ENCODE data around the gene NT5C3A.
A peak's percentile ranks its signal among the peaks of the same experiment; 100 is the strongest.
"Not testable (repeated sequence)": the region's sequence is repeated elsewhere in the genome, so short reads cannot be mapped to it uniquely, and the experiment has no call there.

Gene NT5C3A

DNA sequence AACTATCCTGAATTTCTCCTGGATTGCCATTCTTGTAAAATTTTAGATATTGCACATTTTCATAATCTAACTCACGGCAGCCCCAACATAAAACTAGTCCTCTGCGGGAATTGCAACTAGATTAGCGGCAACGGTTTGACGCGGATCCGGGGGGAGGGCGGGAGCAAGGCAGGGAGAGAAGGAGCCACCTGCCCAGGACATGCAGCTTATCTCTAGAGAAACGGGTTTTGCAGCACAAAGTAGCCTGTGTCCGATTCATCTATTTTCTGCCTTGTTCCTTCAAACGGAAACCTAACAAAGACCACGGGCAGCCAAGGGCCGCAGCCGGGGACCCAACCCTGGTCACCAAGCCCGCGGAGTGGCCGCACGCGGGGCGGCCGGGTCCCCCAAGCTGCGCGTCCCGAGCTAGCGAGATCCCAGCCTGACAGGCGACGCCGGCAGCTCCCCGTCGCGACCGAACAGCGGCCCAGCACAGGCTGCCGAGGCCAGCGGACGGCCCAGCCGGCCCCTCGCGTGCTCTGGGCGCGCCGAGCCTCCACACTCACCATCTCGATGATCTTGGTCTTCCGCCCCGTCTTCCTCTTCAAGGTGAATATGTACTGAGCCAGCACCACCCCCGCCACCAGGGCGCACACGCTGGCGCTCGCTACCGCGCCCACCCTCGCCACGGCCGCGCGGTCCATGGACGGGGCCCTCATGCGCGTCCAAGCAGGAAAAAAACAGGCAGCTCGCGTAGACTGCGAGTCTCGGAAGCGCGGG lies at the start of gene NT5C3A:
Gene NT5C3A, minus strand, starts transcription at position 754 of the 759 bp plus-strand sequence. Its CDS starts 71 bp downstream, at position 683.
- DNase-seq (ENCODE audit: low spot score) (peak; percentile 21), FAIRE-seq (no peak)

DNA sequence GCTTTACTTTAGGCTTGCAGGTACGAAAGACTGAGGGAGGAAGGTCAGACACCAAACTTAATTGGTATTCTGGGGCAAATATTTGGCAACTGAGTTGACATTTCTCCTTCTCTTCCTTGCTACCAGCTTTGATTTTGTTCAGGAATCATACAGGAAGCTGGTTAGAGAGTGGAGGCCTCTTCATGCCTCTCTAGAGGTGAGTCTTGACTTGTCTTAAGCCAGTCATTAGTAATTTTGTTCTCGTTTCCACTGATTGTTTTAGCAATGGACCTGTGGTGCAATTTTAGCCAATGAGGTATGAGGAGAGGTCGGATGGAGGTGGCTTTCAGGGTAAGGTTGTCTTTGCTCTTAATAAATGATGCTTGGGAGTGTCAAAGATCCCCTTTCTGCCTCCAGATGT lies 49.0 kb upstream of the NT5C3A start:
- no peak for DNase-seq (ENCODE audit: low spot score)
- no peak for FAIRE-seq

DNA sequence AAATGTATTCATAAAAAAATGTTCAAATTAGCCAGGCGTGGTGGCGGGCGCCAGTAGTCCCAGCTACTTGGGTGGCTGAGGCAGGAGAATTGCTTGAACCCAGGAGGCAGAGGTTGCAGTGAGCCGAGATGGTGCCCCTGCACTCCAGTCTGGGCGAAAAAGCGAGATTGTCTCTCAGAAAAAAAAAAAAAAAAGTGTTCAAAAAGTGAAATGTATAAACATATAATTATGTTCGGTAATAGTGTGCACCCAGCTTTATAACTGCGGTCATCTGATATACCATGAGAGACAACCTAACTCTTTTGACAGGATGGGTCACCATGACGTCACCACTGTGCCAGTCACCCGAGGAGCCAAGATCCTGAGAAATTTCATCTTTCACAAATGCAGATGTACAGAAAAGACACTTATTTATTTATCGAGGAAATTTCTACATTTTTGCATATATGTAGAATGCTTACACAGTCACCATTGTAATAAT lies 47.2 kb upstream of the NT5C3A start:
- FAIRE-seq (no peak), DNase-seq (ENCODE audit: low spot score) (peak; percentile 38)

DNA sequence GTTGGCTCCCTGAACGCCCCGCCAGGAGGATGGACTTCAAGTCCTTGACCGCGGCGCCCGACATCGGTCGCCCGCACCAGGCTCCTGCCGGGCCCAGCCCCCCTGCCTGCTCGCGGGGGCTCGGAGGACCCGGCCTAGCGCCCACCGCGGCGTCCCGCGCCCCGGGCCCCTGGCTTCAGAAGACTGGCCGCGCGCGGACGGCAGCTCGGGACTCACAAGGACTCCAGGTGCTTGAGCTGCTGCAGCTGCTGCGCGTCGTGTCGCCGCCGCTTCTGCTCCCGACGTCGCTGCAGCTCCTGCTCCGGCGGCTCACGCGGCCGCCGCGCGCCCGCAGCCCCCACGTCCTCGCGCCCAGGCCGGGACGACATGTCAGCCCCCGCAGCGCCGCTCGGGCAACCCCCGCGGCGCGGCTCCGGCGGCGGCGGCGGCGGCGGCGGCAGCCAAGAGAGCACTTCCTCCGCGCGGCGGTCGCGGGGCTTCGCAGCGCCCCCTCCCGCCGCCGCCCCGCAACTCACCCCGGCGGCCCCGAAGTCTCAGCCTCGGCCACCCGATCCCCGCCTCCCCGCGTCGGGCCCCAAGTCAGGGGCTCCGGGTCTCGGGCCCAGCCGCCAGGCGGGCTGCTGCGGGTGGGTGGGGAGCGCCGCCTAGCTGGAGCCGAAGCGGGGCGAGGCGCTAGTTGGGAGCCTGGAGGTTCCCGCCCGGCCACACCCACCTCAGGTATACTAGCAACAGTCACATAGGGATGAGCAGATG lies 46.6 kb upstream of the NT5C3A start, which contains the start of gene RP9:
Gene RP9, minus strand, starts transcription at position 400 of the 753 bp plus-strand sequence. Its CDS starts 32 bp downstream, at position 368.
- FAIRE-seq: no peak

DNA sequence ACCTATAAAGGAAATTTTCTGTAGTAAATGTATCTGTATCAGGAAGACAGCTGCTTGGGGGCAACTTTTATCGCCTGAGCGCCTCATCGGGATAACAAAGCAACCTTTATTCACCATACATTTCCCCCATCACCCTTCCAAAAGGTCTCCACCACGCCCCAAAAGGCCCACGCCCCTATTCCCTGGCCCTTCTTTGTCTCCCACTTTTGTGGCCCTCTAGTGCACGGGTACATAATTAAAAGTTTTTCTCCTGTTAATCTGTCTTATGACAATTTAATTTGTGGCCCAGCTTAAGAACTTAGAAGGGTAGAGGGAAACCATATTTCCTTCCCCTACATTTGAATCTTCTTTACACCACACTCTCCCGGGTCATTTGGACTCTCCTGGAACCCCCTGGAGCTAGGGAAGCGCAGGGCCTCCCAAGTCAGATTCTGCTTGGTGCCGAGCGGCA lies 46.0 kb upstream of the NT5C3A start:
- no peak for FAIRE-seq
- DNase-seq (ENCODE audit: low spot score): peak; percentile 18

More for the DNA sequence above, 46.6 kb upstream of the NT5C3A start, which contains the start of gene RP9:
- DNase-seq (ENCODE audit: low spot score): peak; percentile 44

DNA sequence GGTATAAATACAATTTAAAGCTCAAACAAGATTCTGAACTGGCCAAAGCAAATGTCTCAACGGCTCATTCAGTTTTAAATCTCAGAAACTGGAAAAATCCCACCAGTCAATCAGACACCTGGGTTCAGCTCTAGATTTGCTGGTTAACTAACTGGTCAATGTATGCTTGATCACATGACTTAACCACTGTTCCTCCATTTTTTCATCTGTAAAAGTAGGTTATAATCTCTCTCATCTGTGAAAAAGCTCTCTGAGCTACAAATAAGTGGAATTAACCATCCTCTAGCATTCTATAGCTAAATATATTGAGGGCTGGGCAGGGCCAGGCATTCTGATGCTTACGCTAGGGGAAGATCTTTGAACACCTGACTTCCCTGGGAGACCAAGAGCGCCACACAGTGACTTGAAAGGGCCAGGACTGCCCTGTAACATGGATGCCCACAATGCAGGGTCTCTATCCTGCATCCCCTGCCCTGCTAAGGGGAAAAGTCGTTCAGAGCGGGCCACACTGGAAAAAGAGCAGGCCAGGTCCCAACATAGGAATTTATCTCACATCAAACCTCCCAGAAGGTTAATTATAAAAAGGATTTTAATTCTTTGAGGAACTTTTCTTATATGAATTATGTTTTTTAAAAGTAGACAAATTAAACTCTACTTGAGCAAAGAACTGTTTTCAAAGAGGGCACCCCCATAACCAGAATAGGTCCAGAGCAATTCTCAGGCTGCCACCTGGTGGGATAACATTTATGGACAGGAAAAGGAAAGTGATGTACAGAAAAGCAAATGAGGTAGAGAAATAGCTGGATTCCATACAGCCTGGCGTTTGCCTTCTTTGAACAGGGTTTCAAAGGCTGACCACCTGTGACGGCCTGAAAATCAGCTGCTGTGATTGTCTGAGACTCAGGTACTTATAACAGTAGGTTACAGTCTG lies 44.8 kb upstream of the NT5C3A start:
- DNase-seq (ENCODE audit: low spot score) (no peak), FAIRE-seq (peak; percentile 60)

DNA sequence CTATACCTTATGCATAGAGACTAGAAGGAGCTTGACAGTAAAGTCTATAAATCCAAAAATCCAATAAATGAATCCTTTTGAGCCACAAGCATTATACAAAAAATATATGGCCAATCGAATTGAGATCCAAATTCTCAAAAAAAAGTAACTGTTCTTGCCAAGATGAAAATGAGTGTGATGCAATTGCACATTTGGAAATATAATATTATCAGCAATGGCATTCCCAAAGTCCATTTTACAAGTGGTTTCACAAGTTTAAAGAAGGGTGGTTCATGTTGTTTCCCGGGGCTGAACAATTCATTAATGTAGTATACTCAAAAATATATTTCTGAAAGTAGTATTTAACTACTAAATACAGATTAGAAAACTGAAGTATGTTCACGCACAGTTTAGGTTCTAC lies 39.3 kb upstream of the NT5C3A start:
- DNase-seq (ENCODE audit: low spot score) (no peak), FAIRE-seq (no peak)

DNA sequence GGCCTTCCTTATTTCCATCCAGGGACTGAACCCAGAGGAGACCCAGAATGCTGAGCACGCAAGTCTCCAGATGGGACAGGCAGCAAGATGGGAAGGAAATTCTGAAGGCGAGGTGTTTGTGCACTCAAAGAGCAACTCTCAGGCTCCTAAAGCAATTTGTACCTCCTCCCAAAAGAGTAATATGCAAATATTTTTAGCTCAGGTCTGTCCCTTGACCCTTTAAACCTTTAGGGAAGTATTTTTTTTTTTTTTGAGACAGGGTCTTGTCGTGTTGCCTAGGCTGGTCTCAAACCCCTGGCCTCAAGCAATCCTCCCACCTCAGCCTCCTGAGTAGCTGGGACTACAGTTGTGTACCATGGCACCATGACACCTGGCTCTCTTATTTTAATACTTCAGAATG lies 38.2 kb upstream of the NT5C3A start:
- DNase-seq (ENCODE audit: low spot score) (no peak), FAIRE-seq (no peak)

DNA sequence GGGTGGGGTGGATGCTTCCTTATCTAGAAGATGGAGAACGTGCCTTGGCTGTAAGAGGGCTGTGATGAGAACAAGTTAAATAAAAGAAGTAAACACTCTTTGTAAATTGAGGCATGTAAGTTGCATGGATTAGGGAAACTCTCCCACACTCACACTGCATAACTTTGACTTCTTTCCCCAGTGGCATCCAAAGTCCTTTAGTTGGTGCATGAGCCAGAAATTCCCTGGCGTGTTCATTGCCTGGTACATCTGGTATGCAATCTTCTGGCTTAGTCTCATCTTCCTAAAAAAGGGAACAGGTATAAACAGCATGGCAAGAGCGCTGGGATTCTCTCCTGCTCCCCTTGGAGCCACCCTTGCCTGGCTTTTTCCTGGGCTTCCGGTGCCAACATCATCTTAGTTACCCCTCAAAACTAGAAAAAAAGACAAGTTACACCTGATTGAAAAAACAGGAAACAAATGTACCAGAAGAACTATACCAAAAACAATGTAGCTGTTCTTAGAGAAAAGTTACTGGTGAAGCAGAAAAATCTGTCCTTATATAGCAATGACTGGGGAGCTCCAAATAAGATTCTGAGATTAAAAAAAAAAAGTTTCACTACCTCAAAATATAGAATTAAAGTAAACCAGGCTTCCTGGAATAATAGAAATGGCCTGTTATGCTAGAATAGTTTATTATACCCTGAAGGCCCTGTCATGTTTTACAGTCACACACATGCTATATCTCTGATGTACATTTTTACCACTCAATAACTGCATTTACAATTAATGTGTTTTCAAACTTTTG lies 36.8 kb upstream of the NT5C3A start:
- FAIRE-seq: no peak
- no peak for DNase-seq (ENCODE audit: low spot score)

DNA sequence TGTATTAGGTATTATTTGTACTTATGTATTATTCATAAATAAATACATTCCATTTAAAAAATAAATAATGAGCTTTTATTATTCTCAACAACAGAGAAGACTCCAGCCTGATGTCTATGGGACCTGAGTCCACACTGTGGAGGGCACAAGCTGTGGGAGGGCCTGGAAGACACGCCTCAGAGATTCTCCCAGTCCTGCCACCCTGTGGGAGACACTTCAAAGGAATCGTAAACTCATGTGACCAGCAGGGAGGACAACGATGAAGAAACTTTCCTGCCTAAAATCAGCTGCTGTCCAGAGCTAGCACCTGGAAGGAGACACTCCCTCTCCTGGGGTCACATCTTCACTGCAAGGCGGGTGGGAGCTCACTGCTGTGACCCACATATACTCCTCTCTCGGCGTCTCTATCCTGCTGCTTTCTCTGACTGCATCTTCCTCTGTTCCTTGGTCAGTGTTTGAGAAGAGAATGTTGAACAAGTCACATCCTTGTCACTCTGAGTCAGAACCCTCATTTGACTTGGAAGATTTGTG lies 32.2 kb upstream of the NT5C3A start:
- not testable (repeated sequence) for FAIRE-seq; DNase-seq (ENCODE audit: low spot score)

DNA sequence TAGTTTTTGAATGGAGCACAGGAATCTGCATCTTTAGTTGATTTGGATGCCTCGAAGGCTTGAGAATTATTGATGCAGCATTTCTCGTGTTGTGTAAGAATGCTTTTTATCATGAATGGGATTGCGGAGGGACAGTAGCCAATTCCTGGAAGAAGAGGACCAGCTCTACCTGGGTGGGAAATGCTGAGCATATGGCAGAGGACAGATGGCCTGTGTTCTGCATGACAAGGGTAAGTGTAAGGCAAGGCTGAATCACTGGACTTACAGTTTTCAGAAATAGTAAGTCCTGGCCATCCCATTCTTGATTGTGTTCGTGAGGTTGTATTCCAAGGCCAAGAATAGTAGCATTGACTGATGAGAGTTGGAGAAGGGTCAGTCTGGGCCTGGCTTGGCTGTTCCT lies 30.7 kb upstream of the NT5C3A start:
- DNase-seq (ENCODE audit: low spot score) (no peak), FAIRE-seq (no peak)

DNA sequence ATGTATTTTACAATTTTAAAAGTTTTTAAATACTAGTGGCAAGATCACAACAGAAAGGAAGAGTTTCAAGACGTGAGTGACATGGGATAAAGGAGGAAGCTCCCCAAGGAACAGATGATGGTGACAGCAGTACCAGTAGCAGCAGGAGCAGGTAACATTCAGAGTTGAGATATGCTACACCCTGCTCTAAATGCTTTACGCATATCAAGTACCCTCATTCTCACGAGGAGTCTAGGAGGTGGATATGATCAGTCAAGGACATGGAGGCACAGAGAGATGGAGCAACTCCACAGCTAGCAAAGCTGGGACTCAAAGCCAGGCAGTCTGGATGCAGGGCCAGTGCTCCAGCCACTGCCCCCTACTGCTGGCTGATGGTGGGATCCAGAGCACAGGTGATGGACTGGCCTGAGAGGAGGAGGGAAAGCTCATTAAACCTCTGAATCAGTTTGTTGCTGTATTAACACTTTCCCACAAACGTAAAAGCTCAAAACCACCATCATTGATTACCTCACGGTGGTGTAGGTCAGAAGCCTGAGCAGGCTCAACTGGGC lies 29.1 kb upstream of the NT5C3A start:
- FAIRE-seq: no peak

DNA sequence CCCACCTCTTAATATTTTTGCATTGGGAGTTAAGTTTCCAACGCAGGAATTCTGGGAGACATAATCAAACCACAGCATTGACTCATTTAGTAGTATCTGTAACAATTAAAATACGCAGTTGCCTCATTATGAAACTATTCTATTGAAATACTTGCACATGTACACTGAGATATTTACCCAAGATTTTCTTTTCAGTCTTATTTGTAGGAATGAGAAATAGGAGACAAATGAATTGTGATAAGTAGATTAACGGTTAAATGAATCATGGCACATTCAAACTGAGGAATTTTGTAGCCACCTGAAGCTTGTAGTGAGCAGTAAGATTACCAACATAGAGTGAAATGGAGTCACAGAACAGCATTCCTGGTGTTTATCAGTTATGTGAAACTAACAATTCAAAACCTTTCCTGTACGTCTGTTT lies 28.5 kb upstream of the NT5C3A start:
- DNase-seq (ENCODE audit: low spot score) (no peak), FAIRE-seq (no peak)

More for the DNA sequence above, 29.1 kb upstream of the NT5C3A start:
- DNase-seq (ENCODE audit: low spot score): no peak

DNA sequence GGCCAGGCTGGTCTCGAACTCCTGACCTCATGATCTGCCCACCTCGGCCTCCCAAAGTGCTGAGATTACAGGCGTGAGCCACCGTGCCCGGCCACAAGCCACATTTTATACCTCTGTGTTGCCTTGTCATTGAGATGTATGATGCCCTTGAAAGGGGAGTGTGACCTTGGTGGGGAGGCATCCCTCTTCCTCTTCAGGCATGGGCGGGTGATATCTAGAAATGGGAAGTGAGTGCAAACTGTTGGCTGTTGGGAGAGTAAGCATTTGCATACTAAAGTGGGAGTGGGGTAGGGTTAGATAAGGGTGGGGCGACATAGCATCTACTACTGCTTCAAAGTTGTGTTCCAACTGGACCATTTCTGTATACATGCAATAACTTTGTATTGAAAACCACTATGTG lies 26.6 kb upstream of the NT5C3A start:
- DNase-seq (ENCODE audit: low spot score) (no peak), FAIRE-seq (no peak)

DNA sequence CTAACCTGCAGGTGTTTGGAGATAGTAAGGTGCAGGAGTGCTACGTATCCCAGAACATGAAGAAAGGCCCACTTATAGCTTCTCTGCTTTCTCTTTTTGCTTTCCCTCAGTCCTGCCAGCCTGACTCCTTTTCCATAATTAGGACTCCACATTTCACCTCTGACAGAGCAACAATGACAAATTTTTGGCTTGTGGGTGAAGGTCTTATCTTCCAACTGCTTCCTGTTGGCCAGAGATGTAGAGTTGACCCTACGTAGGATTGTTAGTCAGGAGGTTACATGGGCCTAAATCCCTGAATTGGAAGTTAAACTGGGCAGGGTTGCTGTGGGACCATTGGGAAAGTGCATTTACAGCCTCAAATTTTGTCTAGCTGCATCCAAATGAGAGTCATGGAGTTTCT lies 25.3 kb upstream of the NT5C3A start:
- no peak for FAIRE-seq

DNA sequence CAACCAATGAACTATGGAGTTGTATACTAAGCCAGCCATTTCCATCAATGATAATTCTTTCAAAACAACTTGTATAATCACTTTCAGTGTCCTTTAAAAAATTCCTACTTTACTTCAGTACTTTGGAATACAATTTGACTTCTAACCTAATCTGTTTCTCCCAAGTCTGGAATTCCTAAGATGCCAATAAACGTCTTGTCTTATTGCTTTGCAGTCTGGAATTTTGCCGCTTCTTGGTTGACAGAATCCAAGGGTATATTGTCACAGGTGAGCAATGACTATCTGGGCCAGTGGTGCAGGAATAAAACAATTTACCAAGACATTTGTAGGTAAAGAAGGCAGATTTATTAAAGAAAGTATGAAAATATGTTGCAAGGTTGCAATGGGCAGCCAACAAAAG lies 24.8 kb upstream of the NT5C3A start:
- DNase-seq (ENCODE audit: low spot score): no peak
- FAIRE-seq: no peak

More for the DNA sequence above, 25.3 kb upstream of the NT5C3A start:
- no peak for DNase-seq (ENCODE audit: low spot score)

DNA sequence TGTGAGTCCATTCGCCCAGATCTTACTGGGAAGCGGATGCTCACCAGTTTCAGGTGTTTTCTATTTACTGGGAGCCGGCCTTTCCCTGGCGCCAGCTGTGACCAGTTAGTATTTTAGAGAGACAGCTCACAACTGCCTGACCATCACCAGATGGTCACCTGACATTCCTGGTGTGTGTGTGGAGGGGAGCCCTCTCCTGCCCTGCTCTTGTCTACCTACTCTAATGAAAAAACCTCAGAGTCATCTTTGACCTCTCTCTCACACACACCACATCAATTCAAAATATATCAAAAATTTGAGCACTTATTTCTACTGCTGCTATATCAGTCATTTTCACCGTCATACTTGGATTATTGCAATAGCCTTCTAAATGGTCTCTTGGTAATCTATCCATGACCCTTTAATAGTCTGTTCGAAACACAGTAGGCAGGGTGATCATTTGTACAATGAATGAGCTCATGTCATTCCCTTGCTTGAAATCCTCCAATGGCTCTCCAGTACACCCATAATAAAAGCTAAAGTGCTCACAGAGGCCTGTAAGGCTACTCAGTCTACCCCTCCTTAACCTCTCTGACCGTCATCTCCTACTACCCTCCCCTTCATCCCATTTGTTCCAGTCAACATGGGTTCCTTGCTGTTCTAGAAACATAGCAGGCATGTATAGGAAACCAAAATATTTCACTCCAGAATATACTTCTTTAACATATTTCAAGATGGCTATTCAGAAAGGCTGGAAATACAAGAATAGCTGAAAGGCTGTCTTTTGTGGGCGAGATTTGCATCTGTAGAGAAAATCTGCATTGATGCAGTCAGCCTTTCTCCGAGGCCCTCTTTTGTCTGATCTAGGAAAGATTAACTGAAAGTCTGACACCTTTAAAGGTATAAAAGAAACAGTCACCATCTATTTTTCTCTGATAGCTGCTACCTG lies 17.5 kb upstream of the NT5C3A start:
- DNase-seq (ENCODE audit: low spot score): no peak
- no peak for FAIRE-seq

DNA sequence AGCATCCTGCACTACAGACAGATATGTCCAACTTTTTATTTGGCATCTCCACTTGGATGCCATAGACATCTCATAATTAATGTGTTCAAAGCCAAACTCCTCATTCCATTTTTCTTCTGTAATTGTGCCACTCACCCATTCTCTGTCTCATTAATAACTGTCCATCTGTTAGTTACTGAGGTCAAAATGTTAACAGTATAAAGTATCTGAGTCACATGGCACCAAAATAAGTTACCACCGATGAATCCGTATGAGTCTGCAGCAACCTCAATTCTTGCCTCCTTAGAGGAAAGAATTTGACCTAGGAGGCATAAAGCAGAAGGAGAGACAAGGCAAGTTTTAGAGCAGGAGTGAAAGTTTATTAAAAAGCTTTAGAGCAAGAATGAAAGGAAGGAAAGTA lies 16.5 kb upstream of the NT5C3A start:
- DNase-seq (ENCODE audit: low spot score) (no peak), FAIRE-seq (peak; percentile 40)

DNA sequence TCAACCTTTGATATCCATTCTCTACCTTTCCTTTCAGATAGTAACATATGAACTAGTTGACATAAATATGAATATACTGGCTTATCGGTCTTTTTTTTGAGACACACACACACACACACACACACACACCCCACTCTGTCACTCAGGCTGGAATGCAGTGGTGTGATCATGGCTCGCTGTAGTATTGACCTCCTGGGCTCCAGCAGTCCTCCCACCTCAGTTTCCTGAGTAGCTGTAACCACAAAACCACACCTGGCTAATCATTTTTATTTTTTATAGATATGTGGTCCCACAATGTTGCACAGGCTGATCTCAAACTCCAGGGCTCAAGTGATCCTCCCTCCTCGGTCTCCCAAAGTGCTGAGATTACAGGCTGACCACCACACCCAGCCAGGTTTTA lies 14.2 kb upstream of the NT5C3A start:
- FAIRE-seq: peak; percentile 94
- peak; percentile 74 for DNase-seq (ENCODE audit: low spot score)

Measured in RCC 7860 (cell line).